ENCODE measurements around the gene CCDC178.

GRCh38 chr18:32961538-32961937, 479.0 kb downstream of the CCDC178 start:
- no peak for TF ChIP-seq POLR2A (IDR thresholded peaks at IDR 0.05)
- TF ChIP-seq, protein P1, sequence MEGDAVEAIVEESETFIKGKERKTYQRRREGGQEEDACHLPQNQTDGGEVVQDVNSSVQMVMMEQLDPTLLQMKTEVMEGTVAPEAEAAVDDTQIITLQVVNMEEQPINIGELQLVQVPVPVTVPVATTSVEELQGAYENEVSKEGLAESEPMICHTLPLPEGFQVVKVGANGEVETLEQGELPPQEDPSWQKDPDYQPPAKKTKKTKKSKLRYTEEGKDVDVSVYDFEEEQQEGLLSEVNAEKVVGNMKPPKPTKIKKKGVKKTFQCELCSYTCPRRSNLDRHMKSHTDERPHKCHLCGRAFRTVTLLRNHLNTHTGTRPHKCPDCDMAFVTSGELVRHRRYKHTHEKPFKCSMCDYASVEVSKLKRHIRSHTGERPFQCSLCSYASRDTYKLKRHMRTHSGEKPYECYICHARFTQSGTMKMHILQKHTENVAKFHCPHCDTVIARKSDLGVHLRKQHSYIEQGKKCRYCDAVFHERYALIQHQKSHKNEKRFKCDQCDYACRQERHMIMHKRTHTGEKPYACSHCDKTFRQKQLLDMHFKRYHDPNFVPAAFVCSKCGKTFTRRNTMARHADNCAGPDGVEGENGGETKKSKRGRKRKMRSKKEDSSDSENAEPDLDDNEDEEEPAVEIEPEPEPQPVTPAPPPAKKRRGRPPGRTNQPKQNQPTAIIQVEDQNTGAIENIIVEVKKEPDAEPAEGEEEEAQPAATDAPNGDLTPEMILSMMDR (IDR thresholded peaks at IDR 0.05), result no peak

Data from adrenal gland (tissue), 5 donors.